HG03095 (cell line): ENCODE results near the gene ZNF217.
"Not testable (repeated sequence)": the region's sequence is repeated elsewhere in the genome, so short reads cannot be mapped to it uniquely, and the experiment has no call there.

Source experiments
- ATAC-seq: cut with Tn5 transposase; IDR thresholded peaks from one replicate; pipeline ENCODE4 v1.9.1; 2021; ENCODE audit warnings: moderate library complexity; ENCODE audit not compliant: unreplicated experiment

The ZNF217 gene

DNA sequence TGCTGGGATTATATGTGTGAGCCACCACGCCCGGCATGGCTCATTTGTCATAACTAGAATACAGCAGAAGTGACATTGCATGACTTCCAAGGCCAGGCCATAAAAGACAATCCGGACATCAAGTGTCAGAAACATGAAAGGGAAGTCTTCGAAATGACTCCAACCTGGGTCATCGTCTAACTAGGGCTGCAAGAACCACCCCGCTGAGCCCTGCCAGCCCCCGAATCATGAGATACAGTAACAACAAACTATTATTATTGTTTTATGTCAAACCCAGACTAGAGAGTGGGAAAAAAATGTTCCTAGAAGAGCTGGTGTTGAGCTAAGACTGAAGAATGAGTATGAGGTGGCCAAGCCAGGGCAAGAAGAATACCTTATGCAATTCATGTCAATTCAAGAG, 59.6 kb downstream of the ZNF217 start:
- no peak for ATAC-seq

DNA sequence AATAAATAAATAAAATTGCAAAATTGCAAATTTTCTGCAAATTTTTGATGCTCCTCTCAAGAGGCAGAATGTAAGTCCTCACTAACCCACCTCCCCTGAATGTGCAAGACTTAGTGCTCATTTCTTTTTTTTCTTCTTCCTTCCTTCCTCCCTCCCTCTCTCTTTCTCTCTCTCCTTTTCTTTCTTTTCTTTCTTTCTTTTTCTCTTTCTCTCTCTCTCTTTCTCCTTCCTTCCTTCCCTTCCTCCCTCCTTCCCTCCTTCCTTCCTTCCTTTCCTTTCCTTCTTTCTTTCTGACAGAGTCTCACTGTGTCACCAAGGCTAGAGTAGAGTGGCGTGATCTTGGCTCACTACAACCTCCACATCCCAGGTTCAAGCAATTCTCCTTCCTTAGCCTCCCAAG, 60.1 kb downstream of the ZNF217 start:
- ATAC-seq = no peak

DNA sequence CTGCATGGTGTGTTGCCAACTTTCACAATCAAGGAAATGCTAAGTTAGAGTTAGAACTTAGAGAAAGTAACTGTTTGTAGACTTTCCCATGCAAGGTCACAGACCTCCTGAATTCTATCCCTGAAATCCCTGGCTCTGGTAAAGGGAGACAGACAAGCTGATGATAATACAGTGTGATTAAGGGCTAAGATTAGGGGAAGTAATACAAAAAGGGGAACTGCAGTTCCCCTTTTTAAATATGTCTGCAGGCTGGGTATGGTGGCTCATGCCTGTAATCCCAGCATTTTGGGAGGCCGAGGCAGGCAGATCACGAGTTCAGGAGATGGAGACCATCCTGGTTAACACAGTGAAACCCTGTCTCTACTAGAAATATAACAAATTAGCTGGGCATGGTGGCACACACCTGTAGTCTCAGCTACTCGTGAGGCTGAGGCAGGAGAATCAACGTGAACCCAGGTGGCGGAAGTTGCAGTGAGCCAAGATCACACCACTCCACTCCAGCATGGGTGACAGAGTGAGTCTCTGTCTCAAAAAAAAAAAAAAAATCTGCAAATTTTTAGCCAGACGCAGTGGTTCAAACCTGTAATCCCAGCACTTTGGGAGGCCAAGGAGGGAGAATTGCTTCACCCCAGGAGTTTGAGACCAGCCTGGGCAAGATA, 60.9 kb downstream of the ZNF217 start:
- ATAC-seq = not testable (repeated sequence)

DNA sequence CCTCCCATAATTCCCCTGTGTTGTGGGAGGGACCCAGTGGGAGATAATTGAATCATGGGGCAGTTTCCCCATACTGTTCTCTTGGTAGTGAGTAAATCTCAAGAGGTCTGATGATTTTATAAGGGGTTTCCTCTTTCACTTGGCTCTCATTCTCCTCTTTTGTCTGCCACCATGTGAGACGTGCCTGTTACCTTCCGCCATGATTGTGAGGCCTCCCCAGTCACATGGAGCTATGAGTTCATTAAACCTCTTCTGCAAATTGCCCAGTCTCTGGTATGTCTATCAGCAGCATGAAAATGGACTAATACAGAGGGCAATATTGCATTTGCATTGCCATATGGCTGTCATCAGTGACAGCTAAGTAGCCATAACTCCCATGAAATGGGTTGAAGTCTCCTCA, 63.2 kb downstream of the ZNF217 start:
- ATAC-seq = no peak

DNA sequence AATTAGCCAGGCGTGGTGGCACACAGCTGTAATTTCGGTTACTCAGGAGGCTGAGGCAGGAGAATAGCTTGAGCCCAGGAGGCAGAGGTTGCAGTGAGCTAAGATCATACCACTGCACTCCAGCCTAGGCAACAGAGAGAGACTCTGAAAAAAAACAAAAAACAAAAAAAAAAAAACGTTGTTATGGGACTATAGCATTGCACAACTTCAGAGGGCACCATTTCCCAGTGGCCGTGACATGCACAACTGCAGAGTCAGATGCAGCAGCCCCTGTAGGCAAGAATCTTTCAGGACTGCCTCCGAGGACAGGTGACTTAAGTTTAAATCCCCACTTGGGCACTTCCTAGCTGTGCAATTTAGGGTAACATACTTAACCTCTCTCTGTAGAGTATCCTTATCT, 64.0 kb downstream of the ZNF217 start:
- ATAC-seq = no peak

DNA sequence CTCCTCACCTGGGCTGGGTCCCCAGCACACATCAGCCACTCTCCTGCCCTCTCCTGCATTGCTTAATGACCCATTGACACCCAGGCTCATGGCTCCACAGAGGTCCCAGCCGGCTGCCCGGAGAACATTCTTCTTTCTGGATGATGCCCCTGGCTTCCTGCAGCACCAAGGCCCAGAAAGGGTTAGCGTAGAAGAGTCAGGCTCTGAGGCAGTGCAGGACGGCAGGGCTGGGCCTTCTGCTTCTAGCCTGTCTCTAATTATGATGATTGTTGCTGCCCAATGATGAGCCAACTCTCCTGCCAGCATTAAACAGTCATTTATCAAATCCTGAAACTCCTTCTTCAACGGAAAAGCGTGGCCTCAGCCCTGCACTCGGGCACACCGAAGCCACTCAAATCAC, 66.4 kb downstream of the ZNF217 start:
- ATAC-seq = no peak

DNA sequence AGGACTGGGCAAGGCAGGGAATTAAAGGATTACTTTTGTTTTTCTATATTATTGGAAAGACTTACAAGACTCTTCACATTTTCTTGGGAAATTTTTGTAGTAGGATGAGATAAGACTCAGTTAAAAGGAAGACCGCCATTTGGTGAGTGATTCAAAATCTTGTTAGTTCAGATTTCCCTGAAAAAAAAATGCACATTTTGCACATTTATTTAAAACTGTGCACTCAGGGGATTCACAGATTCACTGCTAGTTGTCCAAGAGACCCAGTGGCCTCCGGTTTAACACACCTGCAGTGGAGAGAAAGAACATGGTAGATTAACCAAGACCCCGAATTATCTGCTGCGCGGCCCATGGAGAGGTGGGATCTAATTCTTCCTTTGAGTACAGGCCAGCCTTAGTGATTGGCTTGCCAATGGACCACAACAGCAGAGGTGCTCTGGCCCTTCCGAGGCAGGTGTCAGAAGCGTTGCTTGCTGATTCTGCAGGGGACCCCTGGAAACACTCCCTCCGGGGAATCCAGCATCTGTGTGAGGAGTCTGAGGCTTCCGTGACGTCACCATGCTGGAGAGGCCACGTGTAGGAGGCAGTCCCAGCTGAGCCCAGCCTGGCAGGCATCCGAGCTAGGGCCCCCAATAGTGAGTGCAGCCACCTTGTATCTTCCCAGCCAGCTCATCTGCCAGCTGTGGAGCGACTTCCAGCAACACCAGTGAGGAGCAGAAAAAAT, 68.9 kb downstream of the ZNF217 start:
- no peak for ATAC-seq

DNA sequence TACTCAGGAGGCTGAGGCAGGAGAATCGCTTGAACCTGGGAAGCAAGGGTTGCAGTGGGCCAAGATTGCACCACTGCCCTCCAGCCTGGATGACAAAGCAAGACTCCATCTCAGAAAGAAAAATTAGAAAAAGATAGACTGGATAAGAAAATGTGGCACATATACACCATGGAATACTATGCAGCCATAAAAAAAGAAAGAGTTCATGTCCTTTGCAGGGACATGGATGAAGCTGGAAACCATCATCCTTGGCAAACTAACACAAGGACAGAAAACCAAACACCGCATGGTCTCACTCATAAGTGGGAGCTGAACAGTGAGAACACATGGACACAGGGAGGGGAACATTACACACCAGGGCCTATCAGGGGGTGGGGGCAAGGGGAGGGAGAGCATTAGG, 70.0 kb downstream of the ZNF217 start:
- not testable (repeated sequence) for ATAC-seq

DNA sequence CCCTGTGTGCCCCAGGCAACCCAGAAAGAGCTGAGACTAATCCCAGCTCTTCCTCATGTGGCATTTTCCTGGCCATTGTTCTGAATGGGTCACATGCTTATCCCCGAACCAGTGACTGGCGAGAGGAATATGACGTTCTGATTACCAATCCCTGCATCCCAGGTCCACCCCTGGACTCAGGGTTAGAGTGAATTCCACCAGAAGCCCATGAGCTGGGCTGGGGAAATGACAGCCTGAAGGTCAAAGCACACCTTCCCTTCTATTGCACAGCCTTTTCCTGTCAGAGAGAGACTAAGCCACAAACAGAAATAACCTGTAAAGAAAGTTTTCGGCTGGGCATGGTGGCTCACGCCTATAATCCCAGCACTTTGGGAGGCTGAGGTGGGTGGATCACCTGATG, 70.9 kb downstream of the ZNF217 start:
- no peak for ATAC-seq

DNA sequence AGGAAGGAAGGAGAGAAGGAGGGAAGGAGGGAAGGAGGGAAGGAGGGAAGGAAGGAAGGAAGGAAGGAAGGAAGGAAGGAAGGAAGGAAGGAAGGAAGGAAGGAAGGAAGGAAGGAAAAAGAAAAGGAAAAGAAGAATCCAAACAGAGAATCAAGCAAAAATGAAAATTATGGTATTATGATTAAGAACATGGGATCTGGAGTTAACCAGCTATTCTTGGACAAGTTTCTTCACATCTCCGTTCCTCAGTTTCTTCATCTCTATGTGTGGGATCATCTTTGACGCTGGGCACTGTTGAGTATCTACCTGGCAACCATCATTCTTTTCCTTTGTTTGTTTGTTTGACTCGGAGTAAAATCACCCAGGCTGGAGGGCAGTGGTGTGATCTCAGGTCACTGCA, 71.6 kb downstream of the ZNF217 start:
- no peak for ATAC-seq

DNA sequence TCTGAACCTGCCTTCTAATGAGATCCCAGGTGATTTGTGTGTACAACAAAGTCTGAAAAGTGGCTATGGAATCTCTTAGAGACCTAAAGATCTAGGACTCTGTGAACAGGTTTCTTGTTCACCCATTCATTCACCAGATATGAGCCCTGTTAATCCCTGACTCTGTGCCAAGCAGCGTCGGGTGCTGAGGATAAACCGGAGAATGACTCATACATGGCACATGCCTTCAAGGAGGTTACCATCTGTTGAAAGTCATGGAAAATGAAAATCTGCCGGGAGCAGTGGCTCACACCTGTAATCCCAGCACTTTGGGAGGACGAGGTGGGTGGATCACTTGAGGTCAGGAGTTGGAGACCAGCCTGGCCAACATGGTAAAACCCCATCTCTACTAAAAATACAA, 72.2 kb downstream of the ZNF217 start:
- ATAC-seq = not testable (repeated sequence)

DNA sequence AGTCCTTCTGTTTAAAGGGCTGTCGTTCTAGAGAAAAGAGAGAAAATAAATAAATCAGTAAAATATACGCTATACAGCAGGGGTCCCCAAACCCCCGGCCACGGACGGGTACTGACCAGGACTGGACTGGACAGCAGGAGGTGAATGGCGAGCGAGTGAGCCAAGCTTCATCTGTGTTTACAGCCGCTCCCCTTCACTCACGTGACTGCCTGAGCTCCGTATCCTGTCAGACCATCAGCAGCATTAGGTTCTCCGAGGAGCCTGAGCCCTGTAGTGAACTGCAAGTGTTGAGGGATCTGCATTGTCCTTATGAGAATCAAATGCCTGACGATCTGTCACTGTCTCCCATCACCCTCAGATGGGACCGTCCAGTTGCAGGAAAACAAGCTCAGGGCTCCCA, 76.5 kb downstream of the ZNF217 start:
- no peak for ATAC-seq
